Neutrophil (primary cell): ENCODE results near the gene RAB27B.
"Not testable (repeated sequence)": the region's sequence is repeated elsewhere in the genome, so short reads cannot be mapped to it uniquely, and the experiment has no call there.

Source experiments
- H3K27ac ChIP-seq: fragments of 200-600 bp; sonication (generic); 2 replicates; pipeline ENCODE4 v1.5.1; 2016; ENCODE audit warnings: mild to moderate bottlenecking, moderate library complexity
- H3K27me3 ChIP-seq: fragments of 200-600 bp; sonication (generic); 2 replicates; pipeline ENCODE4 v1.6.0; 2016; ENCODE audit warnings: mild to moderate bottlenecking
- H3K36me3 ChIP-seq: fragments of 200-600 bp; sonication (generic); 2 replicates; pipeline ENCODE4 v1.5.1; 2017
- H3K4me1 ChIP-seq, 2 experiments: fragments of 200-600 bp in 1 of 2; sonication (generic) in 1 of 2; 1 replicate in 1 of 2; 2 replicates in 1 of 2; pipeline versions ENCODE4 v1.5.1 to v1.6.1; 2013 to 2016; ENCODE audit warnings: low read depth in 1 of 2, low read length in 1 of 2, mild to moderate bottlenecking in 1 of 2, moderate library complexity in 1 of 2; ENCODE audit not compliant: control insufficient read depth in 1 of 2, insufficient read depth in 1 of 2
- H3K4me3 ChIP-seq, 2 experiments: fragments of 200-600 bp in 1 of 2; sonication (generic) in 1 of 2; 1 replicate in 1 of 2; 2 replicates in 1 of 2; pipeline ENCODE4 v1.5.1; 2013 to 2016; ENCODE audit warnings: low read depth in 1 of 2, low read length in 1 of 2, mild to moderate bottlenecking in 1 of 2, moderate library complexity in 1 of 2
- H3K9me3 ChIP-seq: fragments of 200-600 bp; sonication (generic); 2 replicates; pipeline ENCODE4 v1.5.1; 2016
- CTCF ChIP-seq: fragments of 200-600 bp; sonication (generic); IDR thresholded peaks from 2 replicates; pipeline ENCODE4 v1.5.1; 2016; ENCODE audit warnings: antibody characterized with exemption

Gene RAB27B

GRCh38 chr18:54845787-54846186 is 17.5 kb downstream of the RAB27B start:
- H3K36me3 ChIP-seq: no peaks in the 10 kb centered on the region
- no peak overlapping the region for H3K4me3 ChIP-seq
- no peaks in the 10 kb centered on the region for H3K27me3 ChIP-seq
- TF ChIP-seq CTCF: no peak
- H3K27ac ChIP-seq: no peak overlapping the region
- no peaks in the 10 kb centered on the region for H3K4me1 ChIP-seq
- no peaks in the 10 kb centered on the region for H3K9me3 ChIP-seq

GRCh38 chr18:54848121-54848520 is 19.8 kb downstream of the RAB27B start:
- H3K9me3 ChIP-seq: no peaks in the 10 kb centered on the region
- no peaks in the 10 kb centered on the region for H3K36me3 ChIP-seq
- H3K27me3 ChIP-seq: no peaks in the 10 kb centered on the region
- peaks cover 16% of the 10 kb centered on the region in 2 experiments for H3K4me1 ChIP-seq
- no peak for TF ChIP-seq CTCF
- no peak overlapping the region for H3K4me3 ChIP-seq
- H3K27ac ChIP-seq: no peak overlapping the region

- Histone ChIP-seq H3K4me1 (peaks cover 18 to 21% of the 10 kb centered on the region in 2 experiments), H3K27ac (no peak overlapping the region), H3K9me3 (no peaks in the 10 kb centered on the region), H3K4me3 (no peak overlapping the region), H3K36me3 (no peaks in the 10 kb centered on the region), H3K27me3 (no peaks in the 10 kb centered on the region)
- no peak for TF ChIP-seq CTCF
Measured at GRCh38 chr18:54849683-54850082, 21.4 kb downstream of the RAB27B start.

GRCh38 chr18:54850598-54850997 is 22.3 kb downstream of the RAB27B start:
- no peak overlapping the region for H3K4me3 ChIP-seq
- H3K27me3 ChIP-seq: no peaks in the 10 kb centered on the region
- H3K4me1 ChIP-seq: peaks cover 18 to 21% of the 10 kb centered on the region in 2 experiments
- no peak for TF ChIP-seq CTCF
- no peak overlapping the region for H3K27ac ChIP-seq
- no peaks in the 10 kb centered on the region for H3K36me3 ChIP-seq
- no peaks in the 10 kb centered on the region for H3K9me3 ChIP-seq

GRCh38 chr18:54852780-54853675 is 24.8 kb downstream of the RAB27B start:
- H3K27me3 ChIP-seq: no peaks in the 10 kb centered on the region
- no peak overlapping the region for H3K4me3 ChIP-seq
- no peak overlapping the region for H3K27ac ChIP-seq
- TF ChIP-seq CTCF: no peak
- peaks cover 18 to 21% of the 10 kb centered on the region in 2 experiments for H3K4me1 ChIP-seq
- H3K9me3 ChIP-seq: no peaks in the 10 kb centered on the region
- no peaks in the 10 kb centered on the region for H3K36me3 ChIP-seq

- H3K4me1 ChIP-seq: peaks cover 18 to 21% of the 10 kb centered on the region in 2 experiments
- H3K27ac ChIP-seq, H3K9me3 ChIP-seq, H3K27me3 ChIP-seq, H3K4me3 ChIP-seq, H3K36me3 ChIP-seq: not testable (repeated sequence)
Measured at GRCh38 chr18:54855050-54855449, 26.8 kb downstream of the RAB27B start.
